HG03342 (cell line): ENCODE data around the gene GAA.

ENCODE experiments used
- ATAC-seq: cut with Tn5 transposase; IDR thresholded peaks from one replicate; pipeline ENCODE4 v1.9.1; 2021; ENCODE audit warnings: mild to moderate bottlenecking, moderate library complexity; ENCODE audit not compliant: unreplicated experiment

Gene GAA

DNA sequence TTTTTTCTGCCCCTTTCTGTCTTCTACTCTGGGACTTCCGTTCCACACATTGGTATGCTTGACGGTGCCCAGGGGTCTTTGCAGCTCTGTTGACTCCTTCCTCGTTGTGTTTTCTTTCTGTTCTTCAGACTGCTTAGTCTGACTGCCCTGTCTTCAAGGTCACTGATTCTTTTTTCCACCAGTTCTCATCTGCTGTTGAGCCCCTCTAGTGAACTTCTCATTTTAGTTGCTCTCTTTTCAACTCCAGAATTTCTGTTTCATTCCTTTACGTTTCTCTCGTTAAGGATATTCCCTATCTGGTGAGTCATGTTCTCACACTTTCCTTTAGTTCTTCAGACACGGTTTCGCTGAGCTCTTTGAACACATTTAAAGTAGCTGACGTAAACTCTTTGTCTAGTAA, 13.8 kb downstream of the GAA start:
- no peak for ATAC-seq

DNA sequence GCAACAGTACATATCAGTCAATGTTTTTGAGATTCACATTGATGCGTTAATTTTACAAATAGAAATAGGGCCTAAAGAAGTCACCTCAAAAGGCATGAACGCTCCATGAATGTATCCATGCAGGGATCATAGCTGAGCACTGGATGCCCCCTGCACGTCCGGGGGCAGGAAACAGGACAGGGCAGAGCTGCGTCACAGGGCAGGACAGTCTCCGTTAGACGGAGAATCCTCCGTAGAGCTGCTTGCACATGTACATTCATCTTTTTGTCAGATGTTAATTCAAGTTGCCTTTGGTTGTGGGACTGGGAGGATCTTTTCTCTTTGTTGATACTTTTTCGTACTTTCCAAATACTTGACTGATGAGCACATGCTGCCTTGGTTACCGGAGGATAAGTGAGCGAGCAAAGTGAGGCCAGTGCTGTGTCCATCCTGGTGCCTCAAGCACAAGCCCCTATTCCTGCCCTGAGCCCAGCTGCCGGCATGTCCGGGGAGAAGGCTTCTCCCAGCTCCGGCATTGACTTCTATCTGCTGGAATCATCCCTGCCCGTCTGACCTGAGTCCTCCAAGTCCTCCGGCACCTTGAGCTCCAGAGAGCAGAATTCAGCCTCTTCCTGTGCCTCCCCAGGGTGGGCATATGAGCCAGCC, 15.0 kb downstream of the GAA start:
- ATAC-seq, result no peak

DNA sequence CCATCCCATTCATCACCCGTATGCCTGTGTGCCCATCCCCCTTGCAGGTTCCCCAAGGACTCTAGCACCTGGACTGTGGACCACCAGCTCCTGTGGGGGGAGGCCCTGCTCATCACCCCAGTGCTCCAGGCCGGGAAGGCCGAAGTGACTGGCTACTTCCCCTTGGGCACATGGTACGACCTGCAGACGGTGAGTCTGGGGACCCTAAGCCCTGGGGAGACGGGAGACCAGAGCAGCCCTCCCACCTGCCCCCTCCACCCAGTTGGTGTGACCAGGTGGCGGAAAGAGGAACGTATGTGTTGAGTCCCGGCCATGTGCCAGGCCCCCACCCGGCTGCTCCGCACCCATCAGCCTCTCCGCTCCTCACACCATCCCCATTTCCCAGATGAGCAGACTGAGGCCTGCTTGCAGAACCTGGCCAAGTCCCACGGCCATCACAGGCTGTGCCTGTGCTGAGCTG, 15.6 kb downstream of the GAA start:
- ATAC-seq, result no peak

DNA sequence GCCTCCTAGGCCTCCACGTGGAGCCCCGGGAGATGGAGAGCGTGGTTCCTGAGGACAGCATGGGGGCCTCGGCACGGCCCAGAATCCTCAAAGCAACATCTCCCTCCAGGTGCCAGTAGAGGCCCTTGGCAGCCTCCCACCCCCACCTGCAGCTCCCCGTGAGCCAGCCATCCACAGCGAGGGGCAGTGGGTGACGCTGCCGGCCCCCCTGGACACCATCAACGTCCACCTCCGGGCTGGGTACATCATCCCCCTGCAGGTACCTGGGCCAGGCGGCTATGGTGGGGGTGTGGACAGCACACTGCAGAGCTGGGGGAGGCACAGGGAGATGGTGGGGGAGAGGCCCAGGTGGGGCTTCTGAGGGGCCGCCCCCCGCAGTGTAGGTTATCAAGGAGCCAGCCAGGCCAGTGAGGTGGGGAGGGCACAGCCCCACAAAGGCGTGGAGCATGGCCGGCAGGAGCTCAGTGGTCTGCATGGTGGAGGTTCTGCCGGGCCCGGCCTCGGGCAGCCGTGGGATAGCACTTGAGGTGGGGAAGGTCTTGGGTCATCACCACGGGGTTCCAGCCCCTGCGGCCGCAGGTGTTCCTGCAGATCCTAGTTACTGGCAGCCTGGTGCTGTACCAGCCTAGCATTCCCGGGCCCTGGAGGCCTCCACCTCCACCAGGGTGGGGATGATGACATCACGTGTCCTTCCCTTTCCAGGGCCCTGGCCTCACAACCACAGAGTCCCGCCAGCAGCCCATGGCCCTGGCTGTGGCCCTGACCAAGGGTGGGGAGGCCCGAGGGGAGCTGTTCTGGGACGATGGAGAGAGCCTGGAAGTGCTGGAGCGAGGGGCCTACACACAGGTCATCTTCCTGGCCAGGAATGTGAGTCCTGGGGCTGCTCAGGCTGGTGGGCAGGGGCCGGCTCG, 16.4 kb downstream of the GAA start:
- ATAC-seq, result no peak

DNA sequence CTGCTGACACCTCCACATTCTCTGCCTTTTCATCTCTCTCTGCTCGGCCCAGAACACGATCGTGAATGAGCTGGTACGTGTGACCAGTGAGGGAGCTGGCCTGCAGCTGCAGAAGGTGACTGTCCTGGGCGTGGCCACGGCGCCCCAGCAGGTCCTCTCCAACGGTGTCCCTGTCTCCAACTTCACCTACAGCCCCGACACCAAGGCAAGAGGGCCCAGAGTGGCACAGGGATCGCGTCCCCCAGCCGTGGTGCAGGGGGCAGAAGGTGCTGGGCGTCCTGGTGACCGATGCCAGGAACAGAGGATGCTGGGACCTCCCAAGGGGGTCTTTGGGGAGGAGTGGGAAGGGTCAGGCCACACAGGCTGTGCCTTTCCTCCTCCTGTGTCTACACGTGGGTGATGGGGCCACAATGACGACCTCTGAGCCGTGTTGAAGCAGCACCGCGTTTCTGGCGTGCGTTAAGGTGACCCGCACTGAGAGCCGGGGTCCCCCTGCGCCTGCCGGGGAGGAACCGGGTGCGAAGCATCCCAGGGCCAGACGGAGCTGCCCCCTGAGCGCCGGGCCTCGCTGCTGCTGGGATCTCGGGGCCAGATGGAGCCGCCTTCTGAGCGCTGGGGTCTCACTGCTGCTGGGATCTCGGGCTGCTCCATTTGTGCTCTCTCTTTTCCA, 17.4 kb downstream of the GAA start:
- ATAC-seq, result no peak

DNA sequence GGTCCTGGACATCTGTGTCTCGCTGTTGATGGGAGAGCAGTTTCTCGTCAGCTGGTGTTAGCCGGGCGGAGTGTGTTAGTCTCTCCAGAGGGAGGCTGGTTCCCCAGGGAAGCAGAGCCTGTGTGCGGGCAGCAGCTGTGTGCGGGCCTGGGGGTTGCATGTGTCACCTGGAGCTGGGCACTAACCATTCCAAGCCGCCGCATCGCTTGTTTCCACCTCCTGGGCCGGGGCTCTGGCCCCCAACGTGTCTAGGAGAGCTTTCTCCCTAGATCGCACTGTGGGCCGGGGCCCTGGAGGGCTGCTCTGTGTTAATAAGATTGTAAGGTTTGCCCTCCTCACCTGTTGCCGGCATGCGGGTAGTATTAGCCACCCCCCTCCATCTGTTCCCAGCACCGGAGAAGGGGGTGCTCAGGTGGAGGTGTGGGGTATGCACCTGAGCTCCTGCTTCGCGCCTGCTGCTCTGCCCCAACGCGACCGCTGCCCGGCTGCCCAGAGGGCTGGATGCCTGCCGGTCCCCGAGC, 17.9 kb downstream of the GAA start:
- no peak for ATAC-seq

DNA sequence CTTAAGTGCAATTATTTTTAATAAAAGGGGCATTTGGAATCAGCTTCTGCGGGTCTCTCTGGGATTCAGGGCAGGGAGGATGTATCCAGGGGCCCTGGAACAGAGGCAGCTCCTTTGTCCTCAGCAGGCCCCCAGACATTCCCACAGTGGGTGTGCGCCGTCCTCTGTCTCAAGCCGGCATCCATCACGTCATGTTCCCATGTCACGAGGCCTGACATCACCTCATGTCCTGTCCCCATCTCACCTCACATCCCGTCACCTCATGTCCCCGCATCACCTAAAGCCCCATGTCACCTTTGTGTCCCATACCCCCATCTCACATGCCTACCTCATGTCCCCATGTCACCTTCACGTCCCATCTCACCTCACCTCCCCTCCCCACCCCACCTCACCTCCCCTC, 18.5 kb downstream of the GAA start:
- ATAC-seq, result no peak

DNA sequence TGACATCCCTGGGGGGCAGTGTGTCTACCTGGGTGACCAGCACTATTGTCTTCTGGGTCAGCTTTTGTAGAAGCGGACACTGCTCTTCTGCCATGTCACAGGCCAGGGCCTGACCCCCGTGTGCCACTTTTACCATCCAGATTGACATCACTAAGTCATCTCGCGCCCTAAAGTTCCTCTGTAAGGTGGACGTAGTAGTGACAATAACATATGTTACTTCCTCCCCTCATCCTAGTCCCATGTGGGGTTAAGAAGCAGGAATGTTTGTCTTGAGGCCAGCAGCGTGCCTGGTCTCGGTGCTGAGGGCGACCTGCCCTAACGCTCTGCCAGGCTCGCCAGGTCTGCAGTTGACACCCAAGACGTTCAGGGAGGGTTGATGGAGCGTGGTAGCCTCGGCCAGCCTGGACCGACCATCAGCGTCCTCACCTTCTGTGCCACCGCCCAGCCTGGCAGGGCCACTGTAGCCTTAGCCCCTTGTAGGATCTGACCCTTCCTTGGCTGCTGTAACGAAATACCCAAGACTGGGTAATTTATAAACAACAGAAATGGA, 20.7 kb downstream of the GAA start:
- no peak for ATAC-seq

DNA sequence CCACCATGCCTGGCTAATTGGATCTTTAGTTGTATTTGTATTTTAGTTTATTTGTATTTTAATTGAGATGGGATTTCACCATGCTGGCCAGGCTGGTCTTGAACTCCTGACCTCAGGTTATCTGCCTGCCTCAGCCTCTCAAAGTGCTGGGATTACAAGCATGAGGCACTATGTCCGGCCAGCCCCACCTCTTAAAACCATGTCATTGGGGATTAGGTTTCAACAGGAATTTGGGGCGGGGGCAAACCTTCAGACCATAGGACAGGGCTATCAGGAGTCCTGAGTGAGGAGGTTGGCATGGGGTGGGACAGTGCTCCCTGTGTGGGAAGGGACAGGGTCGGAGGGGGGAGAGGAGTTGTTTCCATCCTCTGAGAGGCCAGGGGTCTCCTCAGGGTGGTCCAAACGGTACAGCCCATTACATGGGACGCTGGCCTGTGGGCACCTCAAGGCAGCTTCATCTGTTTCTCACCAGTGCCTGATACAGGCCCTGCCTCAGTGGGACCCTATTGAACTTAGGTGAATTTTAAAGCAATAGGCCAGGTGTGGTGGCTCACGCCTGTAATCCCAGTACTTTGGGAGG, 21.6 kb downstream of the GAA start:
- no peak for ATAC-seq

DNA sequence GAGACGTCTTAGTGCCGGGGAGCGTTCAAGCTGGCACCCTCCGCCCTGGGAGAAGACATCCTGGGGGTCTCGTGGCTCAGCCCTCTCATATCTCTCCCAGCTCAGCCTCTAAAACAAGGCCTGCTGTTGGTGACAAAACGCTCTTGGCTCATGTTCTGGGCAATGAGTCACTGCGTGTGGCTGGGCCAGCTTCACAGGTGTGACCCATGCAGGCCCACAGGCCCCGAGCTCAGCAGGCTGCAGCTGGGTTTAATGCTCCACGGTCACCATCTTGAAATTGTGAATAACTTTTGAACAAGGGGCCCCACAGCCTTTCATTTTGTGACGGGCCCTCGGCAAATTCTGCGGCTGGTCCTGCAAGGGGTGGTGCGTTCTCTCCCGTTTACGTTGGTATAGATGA, 22.4 kb downstream of the GAA start:
- no peak for ATAC-seq

DNA sequence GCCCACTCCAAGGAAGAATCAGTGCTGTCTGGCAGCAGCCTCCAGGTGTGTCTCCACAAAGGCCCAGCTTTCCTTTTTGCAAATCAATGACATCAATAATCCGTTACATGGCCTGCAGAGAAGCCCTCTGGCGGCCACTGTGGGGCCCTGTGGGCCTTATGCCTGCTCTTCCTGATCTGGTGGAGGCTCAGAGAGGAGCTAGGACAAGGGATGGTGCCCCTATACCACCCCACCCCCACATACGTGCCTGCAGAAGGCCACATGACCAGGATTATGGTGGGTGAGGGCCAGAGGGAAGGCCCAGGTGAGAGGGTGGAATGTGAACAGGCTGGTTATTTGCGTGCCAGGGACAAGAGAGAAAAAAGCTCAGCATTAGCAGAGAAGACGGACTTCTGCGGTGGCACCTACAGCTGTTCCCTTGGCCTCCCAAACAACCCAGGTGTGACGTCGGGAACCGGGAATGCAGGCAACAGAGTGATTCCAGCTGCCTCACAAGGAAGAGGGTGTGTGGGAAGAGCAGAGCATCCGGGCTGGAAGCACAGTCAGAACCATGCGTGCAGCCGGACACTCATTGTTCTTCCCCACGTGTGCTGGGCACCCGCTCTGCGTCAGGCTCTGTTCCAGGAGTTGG, 23.1 kb downstream of the GAA start:
- ATAC-seq, result no peak

DNA sequence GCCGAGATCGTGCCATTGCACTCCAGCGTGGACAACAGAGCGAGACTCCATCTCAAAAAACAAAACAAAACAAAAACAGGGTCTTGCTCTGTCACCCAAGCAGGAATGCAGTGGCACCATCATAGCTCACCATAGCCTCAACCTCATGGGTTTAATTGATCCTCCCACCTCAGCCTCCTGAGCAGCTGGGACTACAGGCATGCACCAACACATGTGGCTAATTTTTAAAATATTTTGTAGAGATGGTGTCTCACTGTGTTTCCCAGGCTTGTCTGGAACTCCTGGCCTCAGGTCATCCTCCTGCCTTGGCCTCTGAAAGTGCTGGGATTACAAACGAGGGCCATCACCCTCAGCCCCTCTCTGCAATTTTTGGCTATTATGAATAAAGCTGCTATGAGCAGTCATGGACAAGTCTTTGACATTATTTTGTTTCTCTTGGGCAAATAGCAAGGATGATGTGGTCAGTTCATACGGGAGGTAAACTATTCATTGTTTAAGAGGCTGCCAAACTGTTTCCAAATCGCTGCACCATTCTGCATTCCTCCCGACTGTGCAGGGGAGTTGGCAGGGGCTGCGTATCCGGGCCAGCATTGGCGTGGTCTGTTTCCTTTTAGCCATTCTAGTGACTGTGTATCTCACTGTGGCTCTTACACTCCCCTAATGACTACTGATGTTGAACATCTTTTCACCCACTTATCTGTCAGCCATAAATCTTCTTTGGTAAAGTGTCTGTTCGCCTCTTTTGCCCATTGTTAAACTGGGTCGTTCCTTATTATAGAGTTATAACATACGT, 24.5 kb downstream of the GAA start:
- no peak for ATAC-seq

DNA sequence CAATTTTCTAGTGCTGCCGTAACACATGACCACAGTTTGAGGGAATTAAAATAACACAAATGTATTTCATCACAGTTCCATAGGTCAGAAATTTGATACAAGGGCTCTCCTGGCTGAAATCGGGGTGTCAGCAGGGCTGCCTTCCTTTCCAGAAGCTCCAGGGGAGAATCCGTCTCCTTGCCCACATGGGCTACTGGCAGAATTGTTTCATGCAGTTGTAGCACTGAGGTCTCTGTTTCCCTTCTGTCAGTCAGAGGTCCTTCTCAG, 25.0 kb downstream of the GAA start:
- no peak for ATAC-seq

DNA sequence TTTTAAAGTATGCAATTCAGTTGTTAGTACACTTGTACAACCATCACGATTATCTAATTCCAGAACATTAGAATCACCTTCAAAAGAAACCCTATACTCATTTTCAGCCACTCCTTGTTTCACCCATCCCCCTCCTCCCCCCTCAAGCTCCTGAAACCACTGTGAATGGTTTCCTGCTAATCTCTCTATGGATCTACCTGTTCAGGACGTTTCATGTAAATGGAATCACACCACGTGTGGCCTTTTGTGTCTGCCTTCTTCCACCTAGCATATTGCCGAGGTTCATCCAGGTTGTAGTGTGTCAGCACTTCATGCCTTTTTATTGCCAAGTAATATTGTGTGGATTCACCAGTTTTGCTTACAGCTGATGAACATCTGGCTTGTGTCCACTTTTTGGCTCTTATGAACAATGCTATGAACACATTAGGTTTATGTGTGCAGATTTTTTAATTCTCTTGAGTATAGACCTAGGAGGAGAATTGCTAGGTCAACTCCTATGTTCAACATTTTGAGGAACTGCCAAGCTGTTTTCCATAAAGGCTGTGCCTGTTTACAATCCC, 27.7 kb downstream of the GAA start:
- ATAC-seq, result no peak

DNA sequence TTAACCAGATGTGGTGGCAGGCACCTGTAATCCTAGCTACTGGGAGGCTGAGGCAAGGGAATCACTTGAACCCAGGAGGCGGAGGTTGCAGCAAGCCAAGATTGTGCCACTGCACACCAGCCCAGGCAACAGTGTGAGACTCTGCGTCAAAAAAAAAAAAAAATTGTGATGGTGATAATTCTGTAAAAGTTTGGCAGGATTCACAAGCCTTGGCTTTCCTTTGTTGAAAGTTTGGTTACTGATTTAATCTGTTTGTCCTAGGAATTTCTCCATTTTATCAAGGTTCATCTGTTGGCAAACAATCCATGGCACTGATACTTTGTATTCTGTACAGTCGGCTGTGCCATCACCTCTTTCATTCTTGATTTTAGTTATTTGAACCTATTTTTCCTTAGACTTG, 29.6 kb downstream of the GAA start:
- no peak for ATAC-seq

DNA sequence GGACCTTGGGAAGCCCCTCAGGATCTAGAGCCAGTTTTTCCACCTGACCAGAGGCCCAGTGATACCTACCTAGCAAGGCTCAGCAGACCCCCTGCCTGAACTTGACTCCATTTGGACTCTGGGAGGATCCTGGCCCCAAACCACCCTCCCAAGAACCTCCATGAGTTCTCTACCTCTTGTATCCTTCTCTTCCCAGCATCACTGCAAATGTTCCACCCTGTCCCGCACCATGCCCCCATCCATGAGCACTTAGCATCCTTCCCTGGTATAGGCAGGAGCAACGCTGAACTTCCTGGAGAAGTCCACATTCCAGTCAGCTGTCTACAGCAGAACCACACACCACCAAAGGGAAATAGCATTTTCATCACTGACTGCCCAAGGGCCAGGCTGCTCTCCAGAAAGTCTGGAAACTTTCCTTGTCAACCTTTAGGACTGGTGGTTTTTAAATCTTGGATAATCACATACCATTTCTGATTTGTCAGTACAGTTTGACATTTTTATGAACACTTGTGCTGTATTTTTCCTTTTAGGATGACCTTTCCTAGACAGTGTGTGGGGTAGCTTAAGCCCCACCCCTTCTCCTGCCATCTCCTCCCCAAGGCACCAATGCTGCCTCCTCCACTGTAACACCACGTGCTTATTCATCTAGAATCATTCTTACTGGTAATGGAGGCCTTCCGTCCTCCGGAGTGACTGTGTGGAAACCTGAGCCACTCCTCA, 31.7 kb downstream of the GAA start:
- ATAC-seq, result no peak

DNA sequence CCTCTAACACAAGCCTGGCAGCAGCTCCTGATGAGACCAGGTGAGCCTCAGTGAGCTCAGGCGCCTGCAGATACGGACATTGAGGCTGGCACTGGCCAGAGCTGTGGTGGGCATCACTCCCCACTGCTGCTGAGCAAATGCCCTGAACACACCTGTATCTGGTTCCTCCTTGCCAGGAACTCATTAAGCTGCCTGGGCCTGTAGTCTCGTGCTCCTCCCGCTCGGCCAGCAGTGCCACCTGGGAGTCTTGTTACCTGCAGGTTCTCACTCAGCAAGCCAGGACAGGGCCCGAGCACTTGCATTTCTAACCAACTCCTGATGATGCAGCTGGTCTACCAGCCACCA, 32.2 kb downstream of the GAA start:
- no peak for ATAC-seq

DNA sequence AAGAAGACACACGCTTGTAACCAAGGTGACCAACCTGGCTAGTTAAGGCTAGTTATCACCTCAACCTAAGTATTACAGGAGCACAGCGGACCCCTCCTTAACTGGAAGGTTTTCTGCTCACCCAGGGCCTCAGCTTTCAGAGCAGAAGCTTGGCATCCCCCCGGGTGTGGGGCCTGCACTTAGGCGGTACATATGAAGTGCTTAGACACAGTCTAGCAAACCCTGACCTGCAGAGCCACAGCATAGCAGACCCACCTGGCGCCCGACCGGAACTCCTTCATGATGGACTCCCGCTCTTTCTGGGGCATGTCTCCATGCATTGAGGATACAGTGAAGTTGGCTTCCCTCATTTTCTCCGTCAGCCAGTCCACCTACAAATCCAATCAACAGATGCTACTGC, 35.8 kb downstream of the GAA start:
- ATAC-seq, result no peak

DNA sequence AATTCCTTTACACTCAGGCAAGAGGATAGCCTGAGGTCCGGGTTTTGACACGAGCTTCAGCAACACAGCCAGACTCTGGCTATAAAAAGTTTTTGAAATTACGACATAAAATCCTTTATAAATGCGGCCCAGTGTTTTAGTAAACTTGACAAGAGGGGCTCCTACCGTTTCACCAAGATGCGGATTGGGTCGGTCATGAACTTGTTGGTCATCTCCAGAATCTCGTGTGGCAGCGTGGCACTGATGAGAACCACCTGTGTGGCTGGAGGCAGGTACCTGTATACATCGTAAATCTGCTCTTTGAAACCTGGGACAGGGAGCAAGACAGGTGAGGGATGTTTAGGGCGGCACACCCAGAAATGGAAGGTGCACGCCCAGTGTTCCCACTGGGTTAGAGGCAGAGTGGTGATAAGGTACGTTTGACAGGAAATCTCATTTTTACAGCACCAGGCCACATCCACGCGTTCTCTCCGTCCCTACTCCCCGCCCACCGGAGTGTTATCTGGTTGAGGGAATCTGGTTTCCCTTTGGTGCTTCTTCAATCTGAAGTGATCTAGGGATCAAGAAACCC, 37.6 kb downstream of the GAA start:
- ATAC-seq, result no peak
